Measurements from ENCODE around the gene AOPEP.

The AOPEP gene

DNA sequence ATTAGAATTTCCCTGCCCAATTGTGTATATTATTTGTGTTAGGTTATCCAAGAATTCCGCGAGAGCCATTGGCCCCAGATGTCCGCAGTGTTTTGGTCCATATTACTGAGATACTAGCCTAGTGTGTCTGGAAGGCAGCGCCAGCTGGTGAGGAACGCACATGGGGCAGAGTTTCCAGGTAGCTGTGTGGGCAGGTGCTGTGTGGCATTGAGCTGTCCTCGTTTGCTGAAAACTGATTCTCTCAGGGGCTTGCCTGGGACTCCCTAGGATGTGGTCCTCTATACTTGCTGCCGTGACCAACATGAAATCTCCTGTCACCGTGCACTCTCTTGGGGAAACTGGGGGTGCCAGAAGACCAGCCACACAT is 302.3 kb downstream of the AOPEP start:
- Histone ChIP-seq H3K4me1 (ENCODE audit: control insufficient read depth in 1 of 2, insufficient read depth in 2 of 2, low read length in 2 of 2) (peaks cover 46 to 71% of the 10 kb centered on the region in 2 donors), H3K36me3 (ENCODE audit: control insufficient read depth in 1 of 2, insufficient read depth in 2 of 2, low read length in 2 of 2) (peaks cover 0 to 7% of the 10 kb centered on the region in 2 donors), H3K27me3 (ENCODE audit: low read depth, low read length) (no peaks in the 10 kb centered on the region), H3K27ac (ENCODE audit: low read length) (no peak overlapping the region), H3K4me3 (ENCODE audit: low read depth in 1 of 2, low read length in 2 of 2) (no peak overlapping the region), H3K9me3 (ENCODE audit: control insufficient read depth in 1 of 2, low read length in 2 of 2) (no peaks in the 10 kb centered on the region)

DNA sequence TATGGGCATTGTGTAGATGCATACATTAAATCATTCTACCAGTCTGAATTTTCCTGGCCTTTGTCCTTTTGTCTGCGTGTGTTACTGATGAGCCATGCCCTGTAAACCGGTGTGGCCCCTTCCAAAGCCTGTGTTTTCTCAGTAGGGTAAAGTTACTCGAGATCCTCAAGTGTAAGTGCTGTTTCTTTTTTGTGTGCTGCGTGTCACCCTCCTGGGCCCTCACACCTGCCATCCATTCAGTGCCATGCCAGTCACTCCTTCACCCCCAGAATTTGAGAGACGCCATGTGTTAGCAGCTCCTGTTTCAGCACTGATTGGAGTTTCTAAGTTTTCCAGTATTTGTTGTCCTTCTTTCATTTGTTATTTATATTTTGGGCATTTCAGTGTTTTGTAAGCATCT is 302.8 kb downstream of the AOPEP start:
- Histone ChIP-seq H3K4me3 (ENCODE audit: low read depth in 1 of 2, low read length in 2 of 2) (no peak overlapping the region), H3K4me1 (ENCODE audit: control insufficient read depth in 1 of 2, insufficient read depth in 2 of 2, low read length in 2 of 2) (peaks cover 41 to 71% of the 10 kb centered on the region in 2 donors), H3K27ac (ENCODE audit: low read length) (no peak overlapping the region), H3K27me3 (ENCODE audit: low read depth, low read length) (no peaks in the 10 kb centered on the region), H3K36me3 (ENCODE audit: control insufficient read depth in 1 of 2, insufficient read depth in 2 of 2, low read length in 2 of 2) (peaks cover 0 to 3% of the 10 kb centered on the region in 2 donors), H3K9me3 (ENCODE audit: control insufficient read depth in 1 of 2, low read length in 2 of 2) (no peaks in the 10 kb centered on the region)

DNA sequence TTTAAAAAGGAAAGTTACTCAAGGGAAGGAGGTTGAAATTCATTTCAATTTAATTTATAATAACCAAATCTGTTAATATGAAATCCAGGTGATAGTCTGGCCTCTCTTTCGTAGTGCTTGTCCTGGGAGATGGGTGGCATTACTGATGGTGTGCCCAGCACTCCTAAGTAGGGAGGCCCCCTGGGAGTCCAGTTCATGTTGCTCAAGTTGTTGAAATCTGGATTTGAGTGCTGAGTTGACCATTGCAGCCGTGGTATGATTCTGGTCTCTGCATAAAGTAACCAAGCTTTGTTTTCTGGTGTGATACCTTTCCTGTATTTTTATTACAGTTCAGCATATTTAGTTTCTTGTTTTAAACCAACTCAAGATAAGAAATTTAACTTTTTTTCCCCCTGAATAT is 303.2 kb downstream of the AOPEP start:
- Histone ChIP-seq H3K4me1 (ENCODE audit: control insufficient read depth in 1 of 2, insufficient read depth in 2 of 2, low read length in 2 of 2) (peaks cover 37 to 70% of the 10 kb centered on the region in 2 donors), H3K27ac (ENCODE audit: low read length) (no peak overlapping the region), H3K4me3 (ENCODE audit: low read depth in 1 of 2, low read length in 2 of 2) (no peak overlapping the region), H3K36me3 (ENCODE audit: control insufficient read depth in 1 of 2, insufficient read depth in 2 of 2, low read length in 2 of 2) (no peaks in the 10 kb centered on the region), H3K9me3 (ENCODE audit: control insufficient read depth in 1 of 2, low read length in 2 of 2) (no peaks in the 10 kb centered on the region), H3K27me3 (ENCODE audit: low read depth, low read length) (no peaks in the 10 kb centered on the region)

DNA sequence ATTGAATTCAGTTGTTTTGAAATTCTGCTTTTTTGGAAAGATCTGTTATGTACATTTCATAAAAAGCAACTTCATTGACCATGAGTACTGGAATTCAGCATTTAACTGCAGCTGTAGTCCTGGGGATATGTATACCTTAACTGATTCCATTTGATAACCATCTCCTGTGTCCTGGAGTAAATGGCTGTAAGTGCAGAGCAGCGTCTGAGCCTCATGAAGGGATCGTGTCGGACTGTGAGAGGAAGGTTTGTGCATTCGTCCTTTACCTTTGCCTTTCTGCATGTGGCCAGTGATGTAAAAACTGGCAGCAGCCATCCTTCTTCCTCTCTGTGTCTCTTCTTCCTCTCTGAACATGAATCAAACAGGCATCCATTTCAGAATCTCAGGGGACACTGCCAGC is 303.8 kb downstream of the AOPEP start:
- Histone ChIP-seq H3K27me3 (ENCODE audit: low read depth, low read length) (no peaks in the 10 kb centered on the region), H3K9me3 (ENCODE audit: control insufficient read depth in 1 of 2, low read length in 2 of 2) (no peaks in the 10 kb centered on the region), H3K4me3 (ENCODE audit: low read depth in 1 of 2, low read length in 2 of 2) (no peak overlapping the region), H3K36me3 (ENCODE audit: control insufficient read depth in 1 of 2, insufficient read depth in 2 of 2, low read length in 2 of 2) (no peaks in the 10 kb centered on the region), H3K4me1 (ENCODE audit: control insufficient read depth in 1 of 2, insufficient read depth in 2 of 2, low read length in 2 of 2) (peaks cover 35 to 64% of the 10 kb centered on the region in 2 donors), H3K27ac (ENCODE audit: low read length) (peak overlapping the region; percentile 6)

DNA sequence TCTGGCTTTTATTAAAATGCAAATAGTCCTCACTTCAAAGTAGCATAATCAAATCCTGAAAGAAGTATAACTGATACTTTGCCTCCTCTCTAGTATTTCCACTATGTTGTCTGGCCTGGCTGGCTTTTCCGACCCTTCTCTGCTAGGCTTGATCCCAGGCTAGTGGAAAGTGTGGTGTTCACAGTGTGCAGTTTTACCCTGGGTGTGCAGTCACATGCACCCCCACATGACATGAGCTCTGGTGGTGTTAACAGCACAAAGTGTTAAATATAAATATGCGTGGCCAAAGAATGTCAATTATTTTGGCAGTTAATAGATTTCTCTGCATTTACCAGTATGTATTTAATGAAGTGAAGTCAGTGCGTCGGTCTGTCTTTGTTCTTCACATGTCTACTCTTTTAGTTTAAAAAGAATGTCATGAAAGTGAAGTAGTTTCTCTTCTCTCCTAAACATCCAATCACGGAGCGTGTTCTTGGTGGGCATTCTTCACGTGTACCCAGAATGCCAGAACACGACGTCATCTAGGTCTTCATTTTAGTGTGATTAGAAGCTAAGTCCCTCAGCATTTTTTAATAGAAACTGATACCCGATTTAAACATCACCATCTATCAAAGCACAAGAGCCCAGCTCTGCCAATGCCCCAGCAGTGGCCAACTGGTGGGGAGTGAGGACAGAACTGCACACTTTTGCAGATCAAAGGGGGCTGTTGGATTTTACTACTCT is 304.6 kb downstream of the AOPEP start:
- H3K4me3 ChIP-seq (ENCODE audit: low read depth in 1 of 2, low read length in 2 of 2) = no peak overlapping the region
- peaks cover 31 to 69% of the 10 kb centered on the region in 2 donors for H3K4me1 ChIP-seq (ENCODE audit: control insufficient read depth in 1 of 2, insufficient read depth in 2 of 2, low read length in 2 of 2)
- H3K9me3 ChIP-seq (ENCODE audit: control insufficient read depth in 1 of 2, low read length in 2 of 2) = no peaks in the 10 kb centered on the region
- H3K27ac ChIP-seq (ENCODE audit: low read length) = peak overlapping the region; percentile 14
- H3K27me3 ChIP-seq (ENCODE audit: low read depth, low read length) = no peaks in the 10 kb centered on the region
- H3K36me3 ChIP-seq (ENCODE audit: control insufficient read depth in 1 of 2, insufficient read depth in 2 of 2, low read length in 2 of 2) = no peaks in the 10 kb centered on the region

DNA sequence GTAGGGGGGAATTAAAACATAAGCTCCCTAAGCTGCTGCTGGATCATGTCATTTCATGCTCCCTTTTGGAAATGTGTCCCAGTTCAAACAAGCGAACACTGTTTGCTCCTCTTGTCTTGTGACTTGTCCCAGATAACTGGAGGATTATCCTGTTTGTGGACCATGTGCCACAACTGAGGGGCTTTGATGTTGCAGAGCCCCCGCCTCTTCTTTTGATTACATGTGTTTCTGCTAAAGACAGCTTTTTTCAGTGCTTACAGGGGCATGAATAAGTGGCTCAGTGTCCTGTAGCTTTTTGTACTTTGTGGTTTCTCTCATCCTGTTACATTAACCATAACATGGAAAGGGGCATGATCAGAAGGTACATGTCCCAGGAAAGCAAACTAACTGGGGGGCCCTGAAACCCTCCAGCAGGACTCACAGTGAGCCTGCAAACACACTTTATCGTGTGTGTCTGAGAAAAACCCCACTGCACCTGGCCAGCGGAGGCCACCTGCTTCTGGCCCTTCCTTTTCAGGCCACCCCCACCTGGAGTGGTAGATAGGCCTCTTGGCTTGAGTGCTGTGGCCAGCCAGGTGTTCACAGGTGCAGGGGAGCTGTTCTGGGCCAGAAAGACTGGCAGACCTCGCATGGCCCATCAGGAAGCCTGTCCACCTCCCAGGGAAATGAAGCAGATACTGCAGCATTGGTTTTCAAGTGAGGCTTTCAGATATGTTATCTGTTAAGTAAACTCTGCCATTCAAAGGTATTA is 305.4 kb downstream of the AOPEP start:
- Histone ChIP-seq H3K4me1 (ENCODE audit: control insufficient read depth in 1 of 2, insufficient read depth in 2 of 2, low read length in 2 of 2) (peaks cover 31 to 78% of the 10 kb centered on the region in 2 donors), H3K27me3 (ENCODE audit: low read depth, low read length) (no peaks in the 10 kb centered on the region), H3K36me3 (ENCODE audit: control insufficient read depth in 1 of 2, insufficient read depth in 2 of 2, low read length in 2 of 2) (no peaks in the 10 kb centered on the region), H3K9me3 (ENCODE audit: control insufficient read depth in 1 of 2, low read length in 2 of 2) (no peaks in the 10 kb centered on the region), H3K27ac (ENCODE audit: low read length) (peak overlapping the region; percentile 19), H3K4me3 (ENCODE audit: low read depth in 1 of 2, low read length in 2 of 2) (peak overlapping the region in 1 of 2 donors; percentile 16)

DNA sequence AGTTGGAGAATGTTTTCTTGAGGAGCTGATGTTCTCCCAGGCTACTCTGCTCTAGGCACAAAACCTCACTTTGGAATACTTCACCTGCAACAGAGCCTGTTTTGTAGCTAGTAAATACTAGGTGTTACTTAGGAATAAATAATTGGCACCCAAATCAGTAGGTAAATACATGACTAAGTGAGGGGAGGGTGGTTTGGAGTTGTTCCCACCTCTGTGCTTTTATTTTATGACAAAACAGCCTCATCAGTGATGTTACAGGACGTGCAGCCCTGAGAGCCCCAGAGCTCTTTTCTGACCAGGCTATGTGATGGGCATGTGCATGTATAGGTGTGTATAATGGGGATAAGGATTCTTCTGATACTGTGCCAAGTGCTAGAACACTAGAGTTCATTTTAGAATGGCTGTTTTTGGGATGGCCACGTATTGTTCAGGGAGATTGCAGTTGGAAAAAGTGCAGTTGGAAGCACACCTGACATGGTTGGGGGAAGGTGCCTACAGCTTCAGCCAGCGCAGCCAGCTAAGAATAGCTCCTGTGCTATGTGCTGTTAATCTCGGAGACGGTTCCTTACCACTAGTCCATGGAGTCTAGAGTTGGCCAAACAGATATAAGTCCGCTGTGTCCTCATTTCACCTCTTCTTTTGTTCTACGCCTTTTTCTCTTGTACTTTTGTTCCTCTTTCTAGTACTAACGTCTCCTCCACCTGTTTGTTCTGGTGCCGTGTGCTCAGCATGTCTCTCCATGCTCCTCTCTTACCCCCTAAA is 306.3 kb downstream of the AOPEP start:
- Histone ChIP-seq H3K36me3 (ENCODE audit: control insufficient read depth in 1 of 2, insufficient read depth in 2 of 2, low read length in 2 of 2) (peaks cover 0 to 5% of the 10 kb centered on the region in 2 donors), H3K9me3 (ENCODE audit: control insufficient read depth in 1 of 2, low read length in 2 of 2) (no peaks in the 10 kb centered on the region), H3K27me3 (ENCODE audit: low read depth, low read length) (no peaks in the 10 kb centered on the region), H3K4me3 (ENCODE audit: low read depth in 1 of 2, low read length in 2 of 2) (peak overlapping the region in 1 of 2 donors; percentile 16), H3K27ac (ENCODE audit: low read length) (peak overlapping the region; percentile 19), H3K4me1 (ENCODE audit: control insufficient read depth in 1 of 2, insufficient read depth in 2 of 2, low read length in 2 of 2) (peaks cover 31 to 86% of the 10 kb centered on the region in 2 donors)

DNA sequence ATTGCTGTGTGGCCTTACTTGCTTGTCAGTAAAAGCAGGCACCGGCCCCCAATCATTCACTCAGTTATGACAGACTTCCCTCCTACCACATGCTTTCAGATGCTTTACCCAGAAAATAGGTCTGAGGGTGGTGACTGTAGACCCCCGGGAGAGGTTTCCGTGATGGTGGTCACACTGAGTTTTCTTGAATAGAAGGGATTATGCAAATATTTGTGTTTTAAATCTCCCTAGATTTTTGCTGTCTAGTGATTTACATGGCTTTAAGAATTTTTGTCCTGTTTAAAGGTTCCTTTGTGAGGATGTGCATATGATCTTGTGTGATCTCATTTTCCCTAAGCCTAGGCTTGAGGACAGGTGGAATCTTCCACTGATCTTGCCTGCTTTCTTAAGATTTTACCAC is 309.3 kb downstream of the AOPEP start:
- Histone ChIP-seq H3K4me1 (ENCODE audit: control insufficient read depth in 1 of 2, insufficient read depth in 2 of 2, low read length in 2 of 2) (peaks cover 27 to 84% of the 10 kb centered on the region in 2 donors), H3K9me3 (ENCODE audit: control insufficient read depth in 1 of 2, low read length in 2 of 2) (no peaks in the 10 kb centered on the region), H3K36me3 (ENCODE audit: control insufficient read depth in 1 of 2, insufficient read depth in 2 of 2, low read length in 2 of 2) (peaks cover 0 to 6% of the 10 kb centered on the region in 2 donors), H3K27me3 (ENCODE audit: low read depth, low read length) (no peaks in the 10 kb centered on the region), H3K27ac (ENCODE audit: low read length) (no peak overlapping the region), H3K4me3 (ENCODE audit: low read depth in 1 of 2, low read length in 2 of 2) (no peak overlapping the region)

DNA sequence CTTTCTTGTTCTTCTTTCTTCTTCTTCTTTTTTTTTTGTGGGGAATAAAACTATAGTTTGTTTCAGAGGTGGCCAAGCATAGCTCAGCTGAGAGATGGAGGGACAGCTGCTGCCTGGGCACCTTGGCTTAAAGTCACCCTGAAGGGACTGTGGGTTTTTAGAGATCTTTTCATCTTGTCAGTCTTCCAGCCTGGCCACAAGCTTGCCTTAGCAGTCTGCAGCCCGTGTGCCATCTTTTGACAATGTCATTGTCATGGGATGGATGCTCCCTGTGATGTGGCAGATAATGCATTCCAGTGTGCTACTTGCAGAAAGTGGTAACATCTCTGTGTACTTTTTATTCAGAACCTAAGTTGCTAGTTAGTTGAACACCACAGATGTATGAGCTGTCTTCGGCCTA is 310.2 kb downstream of the AOPEP start:
- Histone ChIP-seq H3K27me3 (ENCODE audit: low read depth, low read length) (no peaks in the 10 kb centered on the region), H3K4me1 (ENCODE audit: control insufficient read depth in 1 of 2, insufficient read depth in 2 of 2, low read length in 2 of 2) (peaks cover 26 to 78% of the 10 kb centered on the region in 2 donors), H3K27ac (ENCODE audit: low read length) (no peak overlapping the region), H3K4me3 (ENCODE audit: low read depth in 1 of 2, low read length in 2 of 2) (no peak overlapping the region), H3K36me3 (ENCODE audit: control insufficient read depth in 1 of 2, insufficient read depth in 2 of 2, low read length in 2 of 2) (peaks cover 0 to 6% of the 10 kb centered on the region in 2 donors), H3K9me3 (ENCODE audit: control insufficient read depth in 1 of 2, low read length in 2 of 2) (no peaks in the 10 kb centered on the region)

DNA sequence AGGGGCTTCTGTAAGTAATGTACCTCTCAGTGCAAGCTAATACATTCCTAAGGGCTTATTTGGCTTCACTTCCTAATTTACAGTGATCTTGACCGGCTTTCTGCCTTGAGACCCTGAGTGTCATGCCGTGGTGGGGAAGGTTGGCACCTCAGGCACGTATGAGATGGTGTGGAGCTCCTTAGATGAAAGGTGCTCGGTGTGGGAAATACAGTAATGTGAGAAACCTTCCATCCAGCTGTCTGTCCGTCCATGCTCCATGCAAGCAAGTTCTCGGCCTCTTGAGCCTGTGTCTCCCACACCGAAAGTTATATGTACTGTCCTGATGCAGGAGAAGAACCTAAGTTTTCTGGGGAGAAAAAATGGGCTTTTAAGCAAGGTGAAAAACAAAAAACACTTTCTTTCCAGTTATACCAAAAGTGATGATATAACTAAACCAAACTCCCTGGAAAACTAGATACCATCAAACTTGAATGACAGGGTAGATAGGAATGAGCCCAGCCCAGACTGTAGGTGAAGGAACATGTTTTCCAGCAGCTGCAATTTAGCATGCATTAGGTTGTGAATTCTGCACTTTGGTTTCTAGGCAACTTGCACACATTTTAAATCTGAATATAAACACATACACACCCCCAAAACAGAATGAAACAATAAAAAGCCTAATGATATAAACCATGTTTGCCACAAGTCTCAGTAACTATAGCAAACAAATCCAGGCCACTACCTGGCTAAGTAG is 311.5 kb downstream of the AOPEP start:
- H3K27me3 ChIP-seq (ENCODE audit: low read depth, low read length) = no peaks in the 10 kb centered on the region
- peaks cover 17 to 68% of the 10 kb centered on the region in 2 donors for H3K4me1 ChIP-seq (ENCODE audit: control insufficient read depth in 1 of 2, insufficient read depth in 2 of 2, low read length in 2 of 2)
- peak overlapping the region; percentile 35 for H3K27ac ChIP-seq (ENCODE audit: low read length)
- H3K4me3 ChIP-seq (ENCODE audit: low read depth in 1 of 2, low read length in 2 of 2) = no peak overlapping the region
- H3K36me3 ChIP-seq (ENCODE audit: control insufficient read depth in 1 of 2, insufficient read depth in 2 of 2, low read length in 2 of 2) = peaks cover 0 to 6% of the 10 kb centered on the region in 2 donors
- H3K9me3 ChIP-seq (ENCODE audit: control insufficient read depth in 1 of 2, low read length in 2 of 2) = no peaks in the 10 kb centered on the region
